ENCODE data around the gene PPIL1. TPM values are rescaled to one million over a fixed set of nuclear protein-coding genes. Genes with fewer than 3 reads are reported as not detected.

Gene PPIL1
- total and polyA plus RNA-seq, 2 of the 8 experiments (the other 6 are each of a cell fraction or from before 2014, with no cell fraction given), result 83.7 to 86.5 TPM

GRCh38 chr6:36885461-36886401 lies 11.1 kb upstream of the PPIL1 start, which contains the start of gene C6orf89:
C6orf89 (plus strand) TSS chr6:36885952; CDS start chr6:36899445, 13,493 bp downstream.
- Histone ChIP-seq H4K5ac (ENCODE audit: insufficient read length, low read depth, low read length) (peak within 1 kb of the TSS; percentile 17), H3K4me1 (replicated peaks in 1 of 4; ENCODE audit: control insufficient read depth in 3 of 4, insufficient read depth in 4 of 4, low read length in 3 of 4) (no peaks in the 10 kb centered on the region; a peak in 1 of 7 replicates), H2BK5ac (ENCODE audit: low read depth, low read length) (no peak within 1 kb of the TSS), H2BK15ac (ENCODE audit: low read length) (no peak within 1 kb of the TSS), H2AFZ (ENCODE audit: low read length) (peak within 1 kb of the TSS; percentile 95), H3K56ac (replicated peaks; ENCODE audit: insufficient read length, low read depth, low read length) (no peak within 1 kb of the TSS), H3K9ac (replicated peaks in 1 of 4; ENCODE audit: extremely low read depth in 1 of 4, low read depth in 3 of 4, low read length in 3 of 4) (peak within 1 kb of the TSS in 3 of 4 experiments; percentile 52 to 62 (median 52); a peak in 4 of 7 replicates), H3K79me1 (ENCODE audit: low read depth, low read length) (no peaks in the 10 kb centered on the region), H3K27ac (ENCODE audit: low read depth, low read length) (peak within 1 kb of the TSS; percentile 24; the same call in 1 of the 2 replicates), H3K4me3 (ENCODE audit: extremely low read depth in 1 of 4, insufficient read depth in 2 of 4, low read depth in 3 of 4, low read length in 4 of 4) (peak within 1 kb of the TSS; percentile 47 to 81 (median 70)), H3K4ac (replicated peaks; ENCODE audit: insufficient read length, low read depth, low read length) (no peak within 1 kb of the TSS), H3K14ac (ENCODE audit: insufficient read length) (no peak within 1 kb of the TSS), H3K79me2 (ENCODE audit: control insufficient read depth in 1 of 2, insufficient read depth in 2 of 2, low read length in 2 of 2) (no peaks in the 10 kb centered on the region), H2AK5ac (ENCODE audit: low read depth, low read length) (no peak within 1 kb of the TSS), H3K4me2 (ENCODE audit: insufficient read depth in 1 of 2, low read depth in 2 of 2, low read length in 2 of 2) (peak within 1 kb of the TSS; percentile 61 to 79), H4K20me1 (replicated peaks in 1 of 2; ENCODE audit: control insufficient read depth in 1 of 2, insufficient read depth in 2 of 2, low read length in 2 of 2) (no peaks in the 10 kb centered on the region), H3K27me3 (replicated peaks in 1 of 4; ENCODE audit: control insufficient read depth in 3 of 4, extremely low read depth in 1 of 4, insufficient read depth in 3 of 4, low read length in 3 of 4) (no peaks in the 10 kb centered on the region), H4K8ac (ENCODE audit: extremely low read depth, insufficient read depth, low read length) (no peak within 1 kb of the TSS), H3K9me3 (ENCODE audit: insufficient read depth in 2 of 2, low read depth in 1 of 2, low read length in 1 of 2) (peaks cover 3% of the 10 kb centered on the region in 2 experiments; a peak in 2 of 4 replicates), H4K91ac (replicated peaks; ENCODE audit: insufficient read length, low read length) (no peak within 1 kb of the TSS), H2BK12ac (ENCODE audit: low read depth, low read length) (no peak within 1 kb of the TSS), H2BK20ac (ENCODE audit: low read length) (no peak within 1 kb of the TSS), H3K23ac (ENCODE audit: insufficient read length) (no peak within 1 kb of the TSS), H3K23me2 (ENCODE audit: low read depth, low read length) (no peaks in the 10 kb centered on the region; the same call in 1 of the 2 replicates), H2BK120ac (replicated peaks; ENCODE audit: low read depth, low read length) (no peak within 1 kb of the TSS), H3K18ac (ENCODE audit: extremely low read depth, low read length) (no peak within 1 kb of the TSS), H3K36me3 (ENCODE audit: control insufficient read depth in 2 of 4, insufficient read depth in 4 of 4, low read length in 3 of 4) (no peaks in the 10 kb centered on the region)
- ChIA-PET CTCF (ENCODE audit: partially characterized antibody) (interaction anchor here (0.6 to 4.9 kb wide), 30 partner anchors 9 to 324 kb away, joined by 3 to 51 read pairs (median 4); partner anchors contain the start of gene PPIL1), POLR2A (ENCODE audit: partially characterized antibody) (interaction anchor here (0.8 to 2.1 kb wide), 7 partner anchors 10 to 372 kb away, joined by 3 to 35 read pairs (median 5); partner anchors contain the start of genes MTCH1, PPIL1, TBC1D22B and TMEM217)
- DNase-seq (ENCODE audit: low read depth in 1 of 2, low spot score in 2 of 2) (peak; percentile 95 to 97), FAIRE-seq (peak; percentile 50)
- 6% methylated on average over 38 of the region's 48 CpGs; no CpG with 5 or more reads in 1 of the 2 experiments for WGBS, 2 experiments (ENCODE audit: extremely low coverage in 1 of 2, insufficient coverage in 1 of 2, insufficient read length in 1 of 2, insufficient replicate concordance in 2 of 2, low coverage in 1 of 2, low lambda C conversion rate in 2 of 2, missing lambda C conversion rate in 1 of 2)
- TF ChIP-seq SP1 (IDR thresholded peaks at IDR 0.05; ENCODE audit: low read depth, low read length), result no peak
- peak; percentile 51; the same call in 1 of the 2 replicates for TF ChIP-seq CREB1 (IDR thresholded peaks at IDR 0.05)
- TF ChIP-seq KDM5A (IDR thresholded peaks at IDR 0.05; ENCODE audit: low read length), result no peak
- peak; percentile 60; the same call in 1 of the 2 replicates for TF ChIP-seq PHF8 (conservative IDR thresholded peaks at IDR 0.05; ENCODE audit: low read depth, low read length)
- no peak for TF ChIP-seq SP2 (IDR thresholded peaks at IDR 0.05; ENCODE audit: low read length)
- no peak for TF ChIP-seq FOSL1 (IDR thresholded peaks at IDR 0.05; ENCODE audit: insufficient read depth, low read depth, low read length)
